GM19324 (cell line): ENCODE data around the gene GALNT8.
"Not testable (repeated sequence)": the region's sequence is repeated elsewhere in the genome, so short reads cannot be mapped to it uniquely, and the experiment has no call there.

ENCODE experiments used
- ATAC-seq: cut with Tn5 transposase; IDR thresholded peaks from one replicate; pipeline ENCODE4 v1.9.1; 2021; ENCODE audit warnings: mild to moderate bottlenecking, moderate library complexity; ENCODE audit not compliant: unreplicated experiment, low FRiP score

Gene GALNT8, protein sequence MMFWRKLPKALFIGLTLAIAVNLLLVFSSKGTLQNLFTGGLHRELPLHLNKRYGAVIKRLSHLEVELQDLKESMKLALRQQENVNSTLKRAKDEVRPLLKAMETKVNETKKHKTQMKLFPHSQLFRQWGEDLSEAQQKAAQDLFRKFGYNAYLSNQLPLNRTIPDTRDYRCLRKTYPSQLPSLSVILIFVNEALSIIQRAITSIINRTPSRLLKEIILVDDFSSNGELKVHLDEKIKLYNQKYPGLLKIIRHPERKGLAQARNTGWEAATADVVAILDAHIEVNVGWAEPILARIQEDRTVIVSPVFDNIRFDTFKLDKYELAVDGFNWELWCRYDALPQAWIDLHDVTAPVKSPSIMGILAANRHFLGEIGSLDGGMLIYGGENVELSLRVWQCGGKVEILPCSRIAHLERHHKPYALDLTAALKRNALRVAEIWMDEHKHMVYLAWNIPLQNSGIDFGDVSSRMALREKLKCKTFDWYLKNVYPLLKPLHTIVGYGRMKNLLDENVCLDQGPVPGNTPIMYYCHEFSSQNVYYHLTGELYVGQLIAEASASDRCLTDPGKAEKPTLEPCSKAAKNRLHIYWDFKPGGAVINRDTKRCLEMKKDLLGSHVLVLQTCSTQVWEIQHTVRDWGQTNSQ

DNA sequence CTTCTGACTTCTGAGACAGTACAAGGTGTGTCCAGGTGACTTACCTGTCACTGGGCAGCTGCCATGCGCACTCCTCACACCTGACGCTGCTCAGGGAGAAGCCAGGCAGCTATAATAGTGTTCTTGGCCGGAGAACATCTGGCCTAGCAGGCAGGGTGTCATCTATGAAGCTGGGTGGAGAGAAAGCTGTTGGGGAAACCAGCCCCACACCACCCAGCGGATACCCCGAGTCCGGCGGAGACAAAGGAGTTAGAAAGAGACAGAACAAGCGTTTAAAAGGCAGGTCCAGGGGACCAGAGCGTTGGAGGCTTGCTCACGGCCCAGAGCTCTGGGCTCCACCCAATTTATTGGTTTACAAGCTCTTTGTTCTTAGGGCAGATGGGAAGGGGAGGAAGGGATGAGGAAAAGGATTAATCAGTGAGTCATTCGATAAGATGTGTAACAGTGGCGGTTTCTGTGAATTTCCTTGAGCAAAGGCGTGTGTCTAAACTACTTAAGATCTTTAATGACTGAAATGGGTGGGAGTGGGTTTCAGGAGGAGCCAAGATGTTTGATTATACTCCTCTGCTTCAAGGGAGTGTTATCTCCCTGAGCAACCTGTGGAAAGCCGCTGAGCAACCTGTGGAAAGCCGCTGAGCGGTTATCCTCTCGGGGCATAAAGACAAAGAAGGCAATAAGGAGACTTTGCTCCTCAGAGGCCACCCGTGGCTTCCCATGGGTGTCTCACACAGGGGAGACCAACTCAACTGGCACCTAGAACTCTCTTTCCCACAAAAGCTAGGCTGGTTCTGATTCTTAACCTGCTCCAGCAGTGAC lies at the start of gene GALNT8:
GALNT8 (plus strand) TSS at position 580 of the 816 bp plus-strand sequence. CDS start 278 bp downstream, outside the sequence.
- ATAC-seq, result no peak

DNA sequence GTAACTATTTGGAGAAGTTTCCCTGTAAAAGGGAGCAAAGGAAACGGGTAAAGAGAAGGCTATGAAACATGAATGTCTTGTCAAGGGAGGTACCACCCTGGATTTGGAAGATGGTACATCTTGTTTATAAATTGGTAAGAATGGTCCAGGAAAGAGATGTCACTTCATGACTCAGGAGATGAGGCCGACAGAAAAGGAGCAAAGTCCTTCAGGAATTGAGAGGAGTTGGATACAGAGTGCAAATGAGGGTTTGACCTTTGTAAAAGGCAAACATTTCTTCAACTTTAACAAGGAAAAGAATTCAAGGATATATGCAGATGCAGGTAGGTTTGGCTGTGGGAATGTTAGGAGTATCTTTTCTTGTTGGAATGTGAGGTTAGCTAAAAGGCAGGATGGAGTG lies 40.5 kb upstream of the GALNT8 start:
- no peak for ATAC-seq

DNA sequence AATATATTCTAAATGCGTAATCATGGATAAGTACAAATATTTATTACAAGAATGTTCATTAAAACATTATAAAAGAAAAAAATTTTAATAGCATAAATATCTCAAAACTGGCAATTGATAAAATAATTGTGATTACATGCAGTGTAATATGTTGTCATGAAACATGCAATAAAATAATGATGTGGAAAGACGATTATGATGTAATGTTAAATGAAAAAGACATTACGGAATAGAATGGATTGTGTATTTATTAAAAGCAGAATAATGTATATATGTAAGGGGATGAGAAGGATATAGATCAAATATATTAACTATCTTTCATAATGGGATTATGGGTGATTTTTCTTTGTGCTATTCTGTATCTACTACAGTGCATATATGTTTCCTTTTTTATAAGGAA lies 38.5 kb upstream of the GALNT8 start:
- no peak for ATAC-seq

DNA sequence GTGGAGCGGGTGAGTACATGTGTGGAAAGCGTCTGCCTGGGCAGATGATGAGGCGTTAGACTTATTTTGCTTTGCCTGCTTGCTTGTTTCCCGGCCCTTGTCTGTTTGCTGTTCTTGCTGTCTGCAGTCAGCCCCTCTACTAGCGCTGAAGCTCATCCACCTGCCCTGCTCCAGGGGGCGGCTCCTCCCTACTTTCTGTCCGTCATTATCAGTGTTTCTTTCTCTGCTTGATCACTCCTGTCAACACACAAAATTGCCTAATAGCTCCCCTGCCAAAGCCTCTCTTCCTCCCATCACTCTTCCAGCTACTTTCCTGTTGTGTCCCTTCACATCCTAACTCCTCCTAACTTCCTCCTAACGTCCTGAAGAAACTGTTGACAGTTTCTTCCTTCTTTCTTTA lies 34.9 kb upstream of the GALNT8 start:
- ATAC-seq, result no peak

DNA sequence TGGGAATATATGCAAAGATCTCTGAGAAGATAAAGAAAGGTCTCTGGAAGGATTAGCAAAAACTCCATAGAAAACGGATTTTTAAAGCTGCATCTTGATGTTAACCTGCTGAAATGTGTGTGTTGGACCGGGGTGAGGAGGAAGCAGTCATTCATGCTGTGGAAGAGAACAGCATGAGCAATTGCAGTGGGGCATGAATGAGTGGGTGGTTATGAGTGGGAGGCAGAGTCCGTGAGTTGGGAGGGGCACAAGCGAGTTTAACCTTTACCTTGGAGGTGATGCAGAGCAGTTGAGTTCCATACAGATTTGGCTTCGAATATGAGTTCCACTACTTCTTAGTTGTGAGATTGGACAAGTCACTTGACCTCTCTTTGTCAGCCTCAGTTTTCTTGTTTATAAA lies 29.4 kb upstream of the GALNT8 start:
- ATAC-seq, result no peak

DNA sequence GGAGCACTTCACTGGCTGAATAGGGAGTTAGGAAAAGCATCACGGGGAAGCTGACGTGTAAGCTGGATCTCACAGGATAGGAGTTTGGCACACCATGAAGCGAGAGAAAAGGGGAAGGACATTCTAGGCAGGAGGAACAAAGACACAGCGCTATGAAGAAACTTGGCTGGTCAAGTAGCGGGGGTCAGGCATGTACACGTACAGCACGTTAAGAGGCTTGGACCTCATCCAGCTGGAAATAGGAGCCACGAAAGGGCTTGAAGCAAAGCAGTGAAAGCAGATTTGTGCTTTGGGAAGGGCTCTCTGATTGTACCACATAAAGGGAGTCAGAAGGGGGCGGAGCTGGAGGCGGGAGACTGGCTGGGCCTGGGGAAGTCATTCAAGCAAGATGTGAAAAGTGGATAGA lies 19.6 kb upstream of the GALNT8 start:
- no peak for ATAC-seq

DNA sequence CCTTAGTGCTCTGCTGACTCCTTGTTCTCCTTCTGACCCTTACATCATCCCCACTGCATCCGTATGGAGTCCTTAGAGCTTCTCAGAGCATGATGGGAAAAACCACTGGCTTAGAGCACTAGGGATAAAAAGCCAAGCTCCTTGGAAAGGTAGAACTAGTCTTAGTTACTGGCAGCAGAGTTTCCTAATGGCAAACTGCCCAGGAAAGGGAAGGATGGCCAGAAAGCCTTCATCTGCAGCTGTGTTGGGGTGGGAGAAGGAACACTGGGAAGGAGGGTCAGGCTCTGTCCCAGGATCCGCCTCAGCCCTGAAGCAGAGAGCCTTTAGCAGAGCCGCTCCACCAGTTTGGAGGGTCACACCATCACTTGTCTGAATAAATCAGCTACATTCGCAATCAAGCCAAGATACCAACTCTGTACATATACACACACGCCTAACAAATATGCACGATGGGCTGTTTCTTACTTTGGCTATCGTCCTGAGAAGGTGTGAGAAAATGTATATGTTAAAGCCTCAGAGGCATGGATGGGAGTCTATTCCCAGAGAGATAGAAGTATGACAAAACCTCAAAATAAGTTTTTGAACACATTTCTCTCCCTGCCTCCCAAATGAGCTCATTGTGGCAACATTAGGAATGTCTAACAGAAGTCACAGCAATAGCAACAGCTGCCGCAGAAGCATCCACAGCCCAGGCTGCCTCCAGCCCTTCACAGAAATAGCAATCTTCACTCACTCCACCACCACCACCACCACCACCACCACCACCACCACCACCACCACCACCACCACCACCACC lies 18.6 kb upstream of the GALNT8 start:
- ATAC-seq, result no peak

- no peak for ATAC-seq
Observed at GRCh38 chr12:4703676-4704075, 16.5 kb upstream of the GALNT8 start.

- no peak for ATAC-seq
Observed at GRCh38 chr12:4705824-4706223, 14.4 kb upstream of the GALNT8 start.

GRCh38 chr12:4707306-4707705 lies 12.9 kb upstream of the GALNT8 start:
- ATAC-seq, result no peak

GRCh38 chr12:4710113-4710512 lies 10.1 kb upstream of the GALNT8 start:
- ATAC-seq, result no peak

DNA sequence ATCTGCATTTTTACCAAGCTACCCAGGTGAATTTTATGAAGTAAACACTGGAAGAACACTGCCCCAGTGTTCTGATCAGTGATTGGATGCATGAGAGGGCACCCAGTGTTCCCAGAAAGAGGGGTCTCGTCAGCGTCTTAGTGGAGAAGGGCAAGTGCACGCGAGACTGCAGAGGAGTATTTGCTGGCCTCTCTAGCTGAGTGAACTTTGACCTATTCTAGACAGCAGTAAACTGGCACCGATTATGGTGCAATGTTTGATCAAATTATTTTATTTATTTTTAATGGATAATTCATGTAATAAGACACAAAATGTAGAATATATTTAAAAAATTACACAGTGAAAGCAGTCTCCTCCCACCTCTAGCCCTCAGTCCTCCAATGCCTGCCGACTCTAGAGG lies 5.3 kb upstream of the GALNT8 start:
- ATAC-seq, result no peak

GRCh38 chr12:4717806-4718205 lies 2.4 kb upstream of the GALNT8 start:
- no peak for ATAC-seq

GRCh38 chr12:4720637-4720995 lies 416 bp downstream of the GALNT8 start:
- ATAC-seq, result no peak

DNA sequence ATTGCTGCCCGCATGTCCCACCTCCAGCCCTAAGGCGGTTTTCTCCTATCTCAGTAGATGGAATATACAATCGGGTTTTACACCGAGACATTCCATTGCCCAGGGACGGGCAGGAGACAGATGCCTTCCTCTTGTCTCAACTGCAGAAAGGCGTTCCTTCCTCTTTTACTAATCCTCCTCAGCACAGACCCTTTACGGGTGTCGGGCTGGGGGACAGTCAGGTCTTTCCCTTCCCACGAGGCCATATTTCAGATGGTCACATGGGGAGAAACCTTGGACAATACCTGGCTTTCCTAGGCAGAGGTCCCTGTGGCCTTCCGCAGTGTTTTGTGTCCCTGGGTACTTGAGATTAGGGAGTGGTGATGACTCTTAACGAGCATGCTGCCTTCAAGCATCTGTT lies 1.4 kb downstream of the GALNT8 start:
- not testable (repeated sequence) for ATAC-seq

DNA sequence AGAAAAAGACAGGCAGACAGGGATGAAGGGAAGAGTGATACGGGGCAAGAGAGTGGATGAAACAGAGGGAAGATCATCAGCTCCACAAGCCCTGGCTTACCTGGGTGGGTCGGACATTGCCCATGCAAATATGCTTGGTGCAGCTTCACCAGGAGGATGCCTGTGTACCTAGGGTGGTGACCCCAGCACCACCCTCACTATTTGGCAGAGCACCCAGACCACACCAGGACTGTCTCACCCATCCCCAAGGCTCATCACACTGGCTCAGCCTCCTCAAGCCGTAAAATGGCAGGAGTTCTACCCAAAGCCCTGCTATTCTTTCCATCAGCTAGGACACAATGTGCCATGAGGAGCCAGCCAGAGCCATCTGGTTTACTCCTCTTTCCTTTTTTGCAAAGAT lies 3.0 kb downstream of the GALNT8 start:
- ATAC-seq, result no peak

DNA sequence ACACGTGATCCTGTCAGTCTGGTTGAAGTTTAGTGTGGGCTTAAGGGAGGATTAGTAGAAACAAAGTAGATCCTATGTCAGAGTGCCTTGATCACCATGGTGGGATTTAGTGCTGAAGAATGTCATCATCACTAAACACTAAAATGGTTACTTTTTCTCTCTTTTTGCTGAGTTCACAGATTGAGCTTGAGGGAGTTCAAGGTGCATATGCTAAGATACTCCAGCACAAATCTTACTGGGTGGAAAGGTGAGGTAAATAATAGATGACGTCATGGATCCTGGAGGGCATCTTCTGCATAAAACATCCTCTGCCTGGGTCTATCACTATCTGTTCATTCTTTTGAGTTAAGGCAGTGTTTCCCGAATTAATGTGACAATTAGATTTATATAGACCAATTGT lies 4.9 kb downstream of the GALNT8 start:
- ATAC-seq, result no peak

GRCh38 chr12:4734625-4735340 lies 14.6 kb downstream of the GALNT8 start:
- no peak for ATAC-seq

DNA sequence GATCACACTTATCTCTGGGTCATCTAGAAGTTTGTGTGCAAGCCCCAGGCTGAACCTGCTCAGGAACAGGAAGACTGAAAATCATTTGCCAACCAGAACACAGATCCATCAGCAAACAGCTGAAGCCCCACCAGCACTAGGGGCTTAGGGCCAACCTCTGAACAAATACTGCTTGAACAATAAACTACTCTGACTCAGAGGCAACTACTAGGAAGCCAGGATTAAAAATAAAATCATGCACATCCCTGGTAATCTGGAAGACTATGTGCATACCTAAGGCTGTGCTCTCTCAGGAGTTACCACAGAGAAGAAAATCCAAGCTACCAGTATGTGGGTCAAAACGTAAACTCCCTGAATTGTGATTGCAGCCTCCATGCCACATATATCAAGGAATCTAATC lies 15.9 kb downstream of the GALNT8 start:
- no peak for ATAC-seq

- ATAC-seq, result no peak
Observed at GRCh38 chr12:4738541-4738940, 18.3 kb downstream of the GALNT8 start.
